Neural cell (in vitro differentiated cells): Measurements from ENCODE around the gene ZPLD1. TPM values are rescaled to one million over a fixed set of nuclear protein-coding genes. Genes with fewer than 3 reads are reported as not detected.

Experiments
- H2AFZ ChIP-seq: fragments of 200-600, 300-800 bp; sonication (generic), shearing (Covaris generic); 2 replicates; pipeline ENCODE4 v1.6.0; 2014; ENCODE audit warnings: low read depth, mild to moderate bottlenecking, antibody characterized with exemption, low read length, moderate library complexity
- H3F3A ChIP-seq: fragments of 200-600 bp; shearing (Covaris generic); 2 replicates; pipeline ENCODE4 v1.6.1; 2016; ENCODE audit warnings: mild to moderate bottlenecking, moderate library complexity, mixed read lengths, antibody characterized with exemption, low read length; ENCODE audit not compliant: insufficient read depth, poor library complexity, severe bottlenecking
- H3K27ac ChIP-seq: fragments of 200-600, 300-800 bp; sonication (generic), shearing (Covaris generic); 2 replicates; pipeline ENCODE4 v1.5.1; 2014; ENCODE audit warnings: mild to moderate bottlenecking, low read length, moderate library complexity
- H3K27me3 ChIP-seq: fragments of 300-800, 200-600 bp; sonication (generic), shearing (Covaris generic); 2 replicates; pipeline ENCODE4 v1.6.0; 2014; ENCODE audit warnings: mild to moderate bottlenecking, low read depth, low read length, moderate library complexity; ENCODE audit not compliant: insufficient read depth
- H3K36me3 ChIP-seq: fragments of 300-800, 200-600 bp; sonication (generic), shearing (Covaris generic); 2 replicates; pipeline ENCODE4 v1.5.1; 2014; ENCODE audit warnings: mild to moderate bottlenecking, antibody characterized with exemption, low read length, moderate library complexity; ENCODE audit not compliant: insufficient read depth
- H3K4me2 ChIP-seq: fragments of 300-800, 200-600 bp; sonication (generic), shearing (Covaris generic); 2 replicates; pipeline ENCODE4 v1.6.0; 2014; ENCODE audit warnings: mild to moderate bottlenecking, low read length
- H3K4me3 ChIP-seq: fragments of 300-800, 200-600 bp; sonication (generic), shearing (Covaris generic); 2 replicates; pipeline ENCODE4 v1.5.1; 2014; ENCODE audit warnings: mild to moderate bottlenecking, low read length, moderate library complexity
- H3K79me2 ChIP-seq: fragments of 200-600 bp; shearing (Covaris generic); replicated peaks from 2 replicates; pipeline ENCODE4 v1.6.0; 2014; ENCODE audit warnings: mild to moderate bottlenecking, low read length, moderate library complexity; ENCODE audit not compliant: insufficient read depth
- H3K9ac ChIP-seq: fragments of 300-800, 200-600 bp; sonication (generic), shearing (Covaris generic); 2 replicates; pipeline ENCODE4 v1.6.1; 2016; ENCODE audit warnings: mild to moderate bottlenecking, low read length, mixed read lengths
- H3K9me2 ChIP-seq: fragments of 200-600 bp; shearing (Covaris generic); 2 replicates; pipeline ENCODE4 v1.6.1; 2016; ENCODE audit warnings: mild to moderate bottlenecking, low read length, mixed read lengths; ENCODE audit not compliant: insufficient read depth
- H3K9me3 ChIP-seq: fragments of 200-600, 300-800 bp; sonication (generic), shearing (Covaris generic); 2 replicates; pipeline ENCODE4 v1.6.1; 2016; ENCODE audit warnings: mild to moderate bottlenecking, mixed run types, low read length, moderate library complexity, mixed read lengths
- H4K20me1 ChIP-seq: fragments of 200-600 bp; shearing (Covaris generic); 2 replicates; pipeline ENCODE4 v1.6.1; 2016; ENCODE audit warnings: mild to moderate bottlenecking, mixed run types; ENCODE audit not compliant: insufficient read depth
- CTCF ChIP-seq: fragments of 450-650 bp; IDR thresholded peaks from 2 replicates; pipeline ENCODE4 v1.5.1; 2014; ENCODE audit warnings: antibody characterized with exemption, mild to moderate bottlenecking, moderate library complexity; ENCODE audit not compliant: poor library complexity, severe bottlenecking
- EP300 ChIP-seq: fragments of 450-650 bp; conservative IDR thresholded peaks from 2 replicates; pipeline ENCODE4 v1.6.1; 2014; ENCODE audit warnings: antibody characterized with exemption, mild to moderate bottlenecking, moderate library complexity; ENCODE audit not compliant: poor library complexity, severe bottlenecking
- EZH2 ChIP-seq: fragments of 200-600, 300-800 bp; shearing (Covaris generic), sonication (generic); IDR thresholded peaks from 2 replicates; pipeline ENCODE4 v1.6.1; 2014; ENCODE audit warnings: antibody characterized with exemption, low read length, borderline replicate concordance, mild to moderate bottlenecking; ENCODE audit not compliant: insufficient read depth, poor library complexity, severe bottlenecking
- MXI1 ChIP-seq: fragments of 450-650 bp; conservative IDR thresholded peaks from 2 replicates; pipeline ENCODE4 v1.6.1; 2014; ENCODE audit warnings: antibody characterized with exemption, mild to moderate bottlenecking; ENCODE audit not compliant: poor library complexity, severe bottlenecking
- POLR2AphosphoS5 ChIP-seq: IDR thresholded peaks from 2 replicates; pipeline ENCODE4 v1.6.1; 2012
- RAD21 ChIP-seq: fragments of 450-650 bp; conservative IDR thresholded peaks from 2 replicates; pipeline ENCODE4 v1.6.1; 2014; ENCODE audit warnings: antibody characterized with exemption, mild to moderate bottlenecking, moderate library complexity
- REST ChIP-seq: IDR thresholded peaks from 2 replicates; pipeline ENCODE4 v1.6.1; 2012; ENCODE audit warnings: borderline replicate concordance
- SMC3 ChIP-seq: fragments of 450-650 bp; conservative IDR thresholded peaks from 2 replicates; pipeline ENCODE4 v1.6.1; 2014; ENCODE audit warnings: antibody characterized with exemption, mild to moderate bottlenecking, moderate library complexity; ENCODE audit not compliant: poor library complexity
- TAF1 ChIP-seq: IDR thresholded peaks from 2 replicates; pipeline ENCODE4 v1.6.1; 2012; ENCODE audit warnings: low read depth
- polyA plus RNA-seq: library from polyadenylated mRNA; depleted of rRNA; stranded (reverse); fragments of >200 nt; gene quantifications from 2 replicates; pipeline ENCODE4 v1.2.3, GENCODE V29; 2014

ZPLD1 gene
- polyA plus RNA-seq, 1 donor from 2014 or later, result not detected

GRCh38 chr3:102481050-102481449 lies 46.2 kb downstream of the ZPLD1 start:
- H3K9me3 ChIP-seq, result no peaks in the 10 kb centered on the region
- TF ChIP-seq RAD21 (no peak), REST (no peak), EZH2 (no peak), MXI1 (no peak), CTCF (no peak), EP300 (no peak), POLR2AphosphoS5 (no peak), TAF1 (no peak), SMC3 (no peak)
- H3K27ac ChIP-seq, result no peak overlapping the region
- H3K36me3 ChIP-seq, result no peaks in the 10 kb centered on the region
- no peaks in the 10 kb centered on the region for H3K79me2 ChIP-seq
- no peak overlapping the region for H2AFZ ChIP-seq
- no peak overlapping the region for H3K4me2 ChIP-seq
- no peaks in the 10 kb centered on the region for H3K9me2 ChIP-seq
- H3F3A ChIP-seq, result no peaks in the 10 kb centered on the region
- H4K20me1 ChIP-seq, result no peaks in the 10 kb centered on the region
- H3K27me3 ChIP-seq, result no peaks in the 10 kb centered on the region
- no peak overlapping the region for H3K4me3 ChIP-seq
- no peak overlapping the region for H3K9ac ChIP-seq

GRCh38 chr3:102483556-102483955 lies 48.7 kb downstream of the ZPLD1 start:
- Histone ChIP-seq H3K9ac (no peak overlapping the region), H2AFZ (no peak overlapping the region), H3K4me3 (no peak overlapping the region), H3K4me2 (no peak overlapping the region), H3K9me2 (no peaks in the 10 kb centered on the region), H3K9me3 (no peaks in the 10 kb centered on the region), H3K27ac (no peak overlapping the region), H3K27me3 (no peaks in the 10 kb centered on the region), H3K36me3 (no peaks in the 10 kb centered on the region), H3F3A (no peaks in the 10 kb centered on the region), H3K79me2 (no peaks in the 10 kb centered on the region), H4K20me1 (no peaks in the 10 kb centered on the region)
- no peak for TF ChIP-seq EP300
- no peak for TF ChIP-seq SMC3
- TF ChIP-seq POLR2AphosphoS5, result no peak
- TF ChIP-seq REST, result no peak
- no peak for TF ChIP-seq CTCF
- no peak for TF ChIP-seq RAD21
- no peak for TF ChIP-seq MXI1
